ENCODE results near the gene PATZ1. TPM values are rescaled to one million over a fixed set of nuclear protein-coding genes. Genes with fewer than 3 reads are reported as not detected.

Gene PATZ1
- polyA plus RNA-seq, 1 experiment, result 9.9 TPM

DNA sequence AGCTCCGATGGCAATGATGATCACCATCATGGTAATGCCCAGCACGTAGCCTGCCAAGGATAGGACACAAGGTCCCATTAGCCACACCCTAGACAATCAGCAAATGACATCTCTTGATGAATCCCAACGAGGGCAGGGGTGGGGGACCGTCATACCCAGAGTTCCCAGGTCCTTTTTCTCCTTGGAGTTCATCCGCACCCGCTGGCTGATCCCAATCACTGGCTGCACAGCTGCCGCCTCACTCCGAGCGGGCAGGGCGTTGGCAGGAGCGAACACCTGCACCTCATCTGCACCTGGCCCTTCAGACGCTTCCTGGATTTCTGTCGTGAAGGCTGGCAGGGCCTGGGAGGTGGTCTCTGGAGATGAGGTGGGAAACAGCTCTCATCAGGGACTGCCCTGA is 56.8 kb downstream of the PATZ1 start:
- Histone ChIP-seq H3K27me3 (ENCODE audit: control insufficient read depth, insufficient read depth, low read length) (no peaks in the 10 kb centered on the region), H3K4me3 (ENCODE audit: low read depth, low read length) (no peak overlapping the region), H3K9me3 (ENCODE audit: control insufficient read depth, insufficient read depth, low read length) (no peaks in the 10 kb centered on the region), H3K27ac (ENCODE audit: low read depth, low read length) (no peak overlapping the region)
- no peak for TF ChIP-seq CTCF (IDR thresholded peaks at IDR 0.05; ENCODE audit: low read depth, low read length)
- DNase-seq (ENCODE audit: low read depth, low spot score), result no peak
- POLR2A ChIA-PET, result no interaction called here
- CTCF ChIA-PET, result interaction anchor here (0.6 to 2.9 kb wide), 4 partner anchors 9 to 844 kb away, joined by 3 to 22 read pairs (median 3); no protein-coding TSS in a partner anchor

DNA sequence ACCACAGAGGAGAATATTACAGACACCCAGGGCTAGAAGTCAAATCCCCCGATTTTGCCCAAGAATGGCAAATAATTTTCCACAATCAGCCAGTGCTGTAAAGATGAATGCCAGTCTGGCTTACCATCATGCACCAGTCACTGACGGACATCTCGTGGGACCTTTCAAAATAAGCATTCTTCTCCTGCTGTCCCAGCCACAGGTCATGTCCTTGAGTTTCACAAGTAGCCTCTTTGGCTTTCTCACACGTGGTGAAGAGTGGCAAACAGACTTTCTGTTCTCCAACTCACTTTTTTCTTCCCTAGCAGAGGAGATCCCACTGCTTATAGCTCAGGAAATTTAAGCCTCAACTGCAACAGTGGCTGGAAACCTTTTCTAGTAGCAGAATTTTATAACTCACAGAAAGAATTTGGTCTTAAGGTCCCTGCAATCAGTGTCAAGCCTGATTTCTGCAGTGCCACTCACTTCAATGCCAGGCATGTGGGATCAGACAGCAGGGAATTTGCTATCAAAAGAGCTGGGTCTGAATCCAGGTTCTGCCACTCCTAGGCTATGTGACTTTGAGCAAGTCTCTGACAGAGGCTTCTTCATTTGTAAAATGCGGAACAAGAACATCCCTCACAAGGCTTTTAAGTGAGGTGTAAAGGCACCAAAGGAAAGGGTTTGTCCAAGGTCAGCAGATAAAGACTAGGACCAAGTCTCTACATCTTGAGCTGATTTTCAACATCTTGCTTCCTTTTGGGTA is 57.5 kb downstream of the PATZ1 start:
- no peak for TF ChIP-seq CTCF (IDR thresholded peaks at IDR 0.05; ENCODE audit: low read depth, low read length)
- ChIA-PET CTCF (interaction anchor here (0.6 to 2.9 kb wide), 4 partner anchors 10 to 843 kb away, joined by 3 to 22 read pairs (median 3); no protein-coding TSS in a partner anchor), POLR2A (no interaction called here)
- H3K9me3 ChIP-seq (ENCODE audit: control insufficient read depth, insufficient read depth, low read length), result no peaks in the 10 kb centered on the region
- no peaks in the 10 kb centered on the region for H3K27me3 ChIP-seq (ENCODE audit: control insufficient read depth, insufficient read depth, low read length)
- H3K4me3 ChIP-seq (ENCODE audit: low read depth, low read length), result no peak overlapping the region
- no peak for DNase-seq (ENCODE audit: low read depth, low spot score)
- H3K27ac ChIP-seq (ENCODE audit: low read depth, low read length), result no peak overlapping the region

- Histone ChIP-seq H3K9me3 (ENCODE audit: control insufficient read depth, insufficient read depth, low read length) (no peaks in the 10 kb centered on the region), H3K4me3 (ENCODE audit: low read depth, low read length) (no peak overlapping the region), H3K27me3 (ENCODE audit: control insufficient read depth, insufficient read depth, low read length) (no peaks in the 10 kb centered on the region), H3K27ac (ENCODE audit: low read depth, low read length) (no peak overlapping the region)
- CTCF ChIA-PET, result interaction anchor here (1.1 to 2.9 kb wide), 2 partner anchors 15 kb away, joined by 6 to 22 read pairs; no protein-coding TSS in a partner anchor
- no peak for TF ChIP-seq CTCF (IDR thresholded peaks at IDR 0.05; ENCODE audit: low read depth, low read length)
- no peak for DNase-seq (ENCODE audit: low read depth, low spot score)
- POLR2A ChIA-PET, result no interaction called here
These were observed 58.2 kb downstream of the PATZ1 start for GRCh38 chr22:31287818-31288495.

- Histone ChIP-seq H3K27me3 (ENCODE audit: control insufficient read depth, insufficient read depth, low read length) (no peaks in the 10 kb centered on the region), H3K4me3 (ENCODE audit: low read depth, low read length) (no peak overlapping the region), H3K27ac (ENCODE audit: low read depth, low read length) (no peak overlapping the region), H3K9me3 (ENCODE audit: control insufficient read depth, insufficient read depth, low read length) (no peaks in the 10 kb centered on the region)
- no peak for DNase-seq (ENCODE audit: low read depth, low spot score)
- TF ChIP-seq CTCF (IDR thresholded peaks at IDR 0.05; ENCODE audit: low read depth, low read length), result no peak
- ChIA-PET POLR2A (no interaction called here), CTCF (interaction anchor here (1.1 to 6.6 kb wide), 2 partner anchors 14 to 15 kb away, joined by 6 to 55 read pairs; no protein-coding TSS in a partner anchor)
These were observed 59.5 kb downstream of the PATZ1 start for GRCh38 chr22:31286360-31287255.
